ENCODE results near the gene INTS6L.

Gene INTS6L

DNA sequence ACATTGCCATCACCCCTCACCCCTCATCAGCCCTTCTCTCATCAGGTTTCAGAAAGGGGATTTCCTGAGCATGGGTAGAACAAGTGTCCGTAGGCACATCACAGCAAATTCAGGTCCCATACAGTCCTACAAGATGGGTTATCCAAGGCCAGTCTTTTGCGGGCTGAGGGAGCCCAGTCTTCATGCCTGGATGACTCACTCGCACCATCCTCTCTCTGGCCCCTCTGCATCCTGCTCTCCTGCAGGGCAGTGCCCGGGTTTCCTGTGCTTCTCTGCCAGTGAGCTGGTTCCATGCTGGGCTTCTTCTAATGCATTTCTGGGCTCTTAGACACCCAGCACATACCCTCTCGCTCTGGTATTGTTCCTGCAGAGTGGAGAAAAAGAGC, 7.3 kb upstream of the INTS6L start:
- TF ChIP-seq TAF1 (IDR thresholded peaks at IDR 0.05; ENCODE audit: borderline replicate concordance, insufficient read depth, low read length) (no peak), FOXP2 (optimal IDR thresholded peaks at IDR 0.05; ENCODE audit: borderline replicate concordance, extremely low read depth, extremely low read length, insufficient read depth) (no peak), SIN3A (IDR thresholded peaks at IDR 0.05; ENCODE audit: borderline replicate concordance, insufficient read depth, low read length) (no peak), POLR2AphosphoS5 (IDR thresholded peaks at IDR 0.05; ENCODE audit: low read depth, low read length) (no peak)
- TF ChIP-seq, protein P1, sequence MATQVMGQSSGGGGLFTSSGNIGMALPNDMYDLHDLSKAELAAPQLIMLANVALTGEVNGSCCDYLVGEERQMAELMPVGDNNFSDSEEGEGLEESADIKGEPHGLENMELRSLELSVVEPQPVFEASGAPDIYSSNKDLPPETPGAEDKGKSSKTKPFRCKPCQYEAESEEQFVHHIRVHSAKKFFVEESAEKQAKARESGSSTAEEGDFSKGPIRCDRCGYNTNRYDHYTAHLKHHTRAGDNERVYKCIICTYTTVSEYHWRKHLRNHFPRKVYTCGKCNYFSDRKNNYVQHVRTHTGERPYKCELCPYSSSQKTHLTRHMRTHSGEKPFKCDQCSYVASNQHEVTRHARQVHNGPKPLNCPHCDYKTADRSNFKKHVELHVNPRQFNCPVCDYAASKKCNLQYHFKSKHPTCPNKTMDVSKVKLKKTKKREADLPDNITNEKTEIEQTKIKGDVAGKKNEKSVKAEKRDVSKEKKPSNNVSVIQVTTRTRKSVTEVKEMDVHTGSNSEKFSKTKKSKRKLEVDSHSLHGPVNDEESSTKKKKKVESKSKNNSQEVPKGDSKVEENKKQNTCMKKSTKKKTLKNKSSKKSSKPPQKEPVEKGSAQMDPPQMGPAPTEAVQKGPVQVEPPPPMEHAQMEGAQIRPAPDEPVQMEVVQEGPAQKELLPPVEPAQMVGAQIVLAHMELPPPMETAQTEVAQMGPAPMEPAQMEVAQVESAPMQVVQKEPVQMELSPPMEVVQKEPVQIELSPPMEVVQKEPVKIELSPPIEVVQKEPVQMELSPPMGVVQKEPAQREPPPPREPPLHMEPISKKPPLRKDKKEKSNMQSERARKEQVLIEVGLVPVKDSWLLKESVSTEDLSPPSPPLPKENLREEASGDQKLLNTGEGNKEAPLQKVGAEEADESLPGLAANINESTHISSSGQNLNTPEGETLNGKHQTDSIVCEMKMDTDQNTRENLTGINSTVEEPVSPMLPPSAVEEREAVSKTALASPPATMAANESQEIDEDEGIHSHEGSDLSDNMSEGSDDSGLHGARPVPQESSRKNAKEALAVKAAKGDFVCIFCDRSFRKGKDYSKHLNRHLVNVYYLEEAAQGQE (IDR thresholded peaks at IDR 0.05; ENCODE audit: insufficient read depth in 1 of 2, low read depth in 2 of 2, low read length in 2 of 2) = no peak

DNA sequence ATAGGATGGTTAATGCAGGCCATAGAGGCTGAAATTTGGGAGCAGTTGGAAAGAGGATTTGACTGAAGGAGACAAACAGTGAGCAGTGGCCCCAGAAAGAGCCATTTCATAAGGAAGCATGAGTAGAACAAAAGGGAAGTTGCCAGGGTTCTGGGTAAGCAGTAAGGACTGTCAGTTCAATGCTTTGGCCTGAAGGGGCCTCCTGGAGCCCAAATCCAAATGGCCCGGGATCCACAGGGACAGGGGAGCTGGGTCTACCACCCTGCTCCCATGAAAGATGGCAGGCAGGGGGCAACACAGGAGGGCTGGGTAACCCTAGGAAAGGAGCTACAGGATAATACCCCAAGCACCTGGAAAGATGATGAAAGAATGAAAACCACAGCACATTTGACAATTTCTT, 4.1 kb upstream of the INTS6L start:
- TF ChIP-seq FOXP2 (optimal IDR thresholded peaks at IDR 0.05; ENCODE audit: borderline replicate concordance, extremely low read depth, extremely low read length, insufficient read depth) = no peak
- no peak for TF ChIP-seq POLR2AphosphoS5 (IDR thresholded peaks at IDR 0.05; ENCODE audit: low read depth, low read length)
- TF ChIP-seq, protein P1 (IDR thresholded peaks at IDR 0.05; ENCODE audit: insufficient read depth in 1 of 2, low read depth in 2 of 2, low read length in 2 of 2) = no peak
- no peak for TF ChIP-seq SIN3A (IDR thresholded peaks at IDR 0.05; ENCODE audit: borderline replicate concordance, insufficient read depth, low read length)

DNA sequence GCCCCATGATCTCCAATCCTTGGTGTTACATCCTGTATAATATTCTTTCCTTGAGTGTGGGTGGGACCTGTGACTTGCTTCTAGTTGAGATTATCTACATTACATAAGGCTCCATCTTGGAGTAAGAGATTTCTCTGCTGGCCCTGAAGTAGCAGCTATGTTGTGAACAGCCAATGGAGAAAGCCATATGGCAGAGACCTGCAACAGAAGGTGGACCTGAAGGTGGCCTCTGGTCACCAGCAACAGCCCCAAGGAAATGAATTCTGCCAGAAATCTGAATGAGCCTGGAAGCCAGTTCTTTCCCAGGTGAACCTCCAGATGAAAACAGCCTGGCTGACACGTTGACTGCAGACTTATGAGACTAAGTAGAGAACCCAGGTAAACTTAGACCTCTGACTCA, 2.3 kb upstream of the INTS6L start:
- TF ChIP-seq, protein P1 (IDR thresholded peaks at IDR 0.05; ENCODE audit: insufficient read depth in 1 of 2, low read depth in 2 of 2, low read length in 2 of 2) = no peak
- no peak for TF ChIP-seq TAF1 (IDR thresholded peaks at IDR 0.05; ENCODE audit: borderline replicate concordance, insufficient read depth, low read length)
- TF ChIP-seq FOXP2 (optimal IDR thresholded peaks at IDR 0.05; ENCODE audit: borderline replicate concordance, extremely low read depth, extremely low read length, insufficient read depth) = no peak
- no peak for TF ChIP-seq SIN3A (IDR thresholded peaks at IDR 0.05; ENCODE audit: borderline replicate concordance, insufficient read depth, low read length)
- TF ChIP-seq POLR2AphosphoS5 (IDR thresholded peaks at IDR 0.05; ENCODE audit: low read depth, low read length) = no peak

DNA sequence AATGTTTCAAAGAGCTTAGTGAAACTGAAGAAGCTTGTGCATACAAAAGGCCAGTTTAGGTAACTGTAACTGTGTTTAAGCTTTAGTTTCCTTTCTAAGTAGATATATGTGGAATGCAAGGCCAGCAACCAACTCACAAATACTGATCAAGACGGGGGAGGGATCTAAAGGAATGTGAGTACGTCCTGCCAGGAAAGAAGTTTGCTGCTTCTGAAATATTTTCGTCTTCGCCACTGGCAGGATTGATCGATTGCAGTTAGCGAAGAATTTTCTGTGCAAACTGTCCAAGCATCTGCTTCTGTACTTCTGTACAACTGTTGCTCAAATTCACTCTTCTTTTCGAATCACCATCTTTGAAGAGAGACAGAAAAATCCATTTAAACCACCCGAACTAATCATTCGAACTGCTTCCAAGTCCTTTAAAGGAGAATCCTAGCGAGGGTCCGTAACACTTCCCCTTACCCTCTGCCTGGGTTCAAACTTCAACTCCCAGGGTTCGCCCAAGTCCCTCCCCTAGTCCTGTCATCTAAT, 373 bp upstream of the INTS6L start:
- TF ChIP-seq TAF1 (IDR thresholded peaks at IDR 0.05; ENCODE audit: borderline replicate concordance, insufficient read depth, low read length) (no peak), SIN3A (IDR thresholded peaks at IDR 0.05; ENCODE audit: borderline replicate concordance, insufficient read depth, low read length) (no peak), FOXP2 (optimal IDR thresholded peaks at IDR 0.05; ENCODE audit: borderline replicate concordance, extremely low read depth, extremely low read length, insufficient read depth) (no peak), POLR2AphosphoS5 (IDR thresholded peaks at IDR 0.05; ENCODE audit: low read depth, low read length) (no peak)
- TF ChIP-seq, protein P1 (IDR thresholded peaks at IDR 0.05; ENCODE audit: insufficient read depth in 1 of 2, low read depth in 2 of 2, low read length in 2 of 2) = no peak

All from PFSK-1 (cell line).